Astrocyte (in vitro differentiated cells and primary cell): ENCODE results near the gene USP48. TPM values are rescaled to one million over a fixed set of nuclear protein-coding genes. Genes with fewer than 3 reads are reported as not detected.

ENCODE experiments used
- DNase-seq: peaks from one replicate; pipeline ENCODE4 v3.0.0-alpha.2; 2010; ENCODE audit warnings: low read depth
- FAIRE-seq: peaks from 2 replicates; lab custom pipeline; 2011; peaks lifted over from hg19 to GRCh38; lab: Jason Lieb, UNC
- H2AFZ ChIP-seq: 2 replicates; pipeline ENCODE4 v1.6.0; 2012; ENCODE audit warnings: low read depth, low read length, inconsistent platforms
- H3K27ac ChIP-seq: 2 replicates; pipeline ENCODE4 v1.5.1; 2011; ENCODE audit warnings: low read depth, low read length, inconsistent platforms
- H3K27me3 ChIP-seq: 2 replicates; pipeline ENCODE4 v1.6.0; 2011; ENCODE audit warnings: low read length, inconsistent platforms; ENCODE audit not compliant: insufficient read depth
- H3K36me3 ChIP-seq: 2 replicates; pipeline ENCODE4 v1.5.1; 2011; ENCODE audit warnings: low read length, inconsistent platforms; ENCODE audit not compliant: insufficient read depth
- H3K4me1 ChIP-seq: 2 replicates; pipeline ENCODE4 v1.5.1; 2011; ENCODE audit warnings: low read length, inconsistent platforms; ENCODE audit not compliant: insufficient read depth
- H3K4me2 ChIP-seq: 2 replicates; pipeline ENCODE4 v1.6.0; 2012; ENCODE audit warnings: low read length, inconsistent platforms
- H3K4me3 ChIP-seq: 2 replicates; pipeline ENCODE4 v1.5.1; 2011; ENCODE audit warnings: low read depth, mild to moderate bottlenecking, low read length, inconsistent platforms; ENCODE audit not compliant: insufficient read depth
- H3K79me2 ChIP-seq: 2 replicates; pipeline ENCODE4 v1.6.0; 2012; ENCODE audit warnings: mild to moderate bottlenecking, low read length, inconsistent platforms; ENCODE audit not compliant: insufficient read depth
- H3K9ac ChIP-seq: 2 replicates; pipeline ENCODE4 v1.6.0; 2012; ENCODE audit warnings: mild to moderate bottlenecking, low read length, inconsistent platforms
- H3K9me3 ChIP-seq: 2 replicates; pipeline ENCODE4 v1.5.1; 2012; ENCODE audit warnings: low read depth, mild to moderate bottlenecking, low read length, inconsistent platforms; ENCODE audit not compliant: insufficient read depth
- H4K20me1 ChIP-seq: 2 replicates; pipeline ENCODE4 v1.6.0; 2012; ENCODE audit warnings: low read length, inconsistent platforms; ENCODE audit not compliant: insufficient read depth
- H3K27ac Mint-ChIP-seq: one replicate; pipeline ENCODE4 v1.8.0; 2021; ENCODE audit warnings: mild to moderate bottlenecking, mixed read lengths; ENCODE audit not compliant: unreplicated experiment
- H3K27me3 Mint-ChIP-seq: one replicate; pipeline ENCODE4 v1.8.0; 2021; ENCODE audit warnings: low read depth, mixed read lengths; ENCODE audit not compliant: unreplicated experiment
- H3K36me3 Mint-ChIP-seq: one replicate; pipeline ENCODE4 v1.8.0; 2021; ENCODE audit warnings: low read depth, mixed read lengths; ENCODE audit not compliant: unreplicated experiment
- H3K4me1 Mint-ChIP-seq: one replicate; pipeline ENCODE4 v1.8.0; 2021; ENCODE audit warnings: low read depth, mixed read lengths; ENCODE audit not compliant: unreplicated experiment
- H3K4me3 Mint-ChIP-seq: one replicate; pipeline ENCODE4 v1.8.0; 2021; ENCODE audit warnings: mild to moderate bottlenecking, moderate library complexity, mixed read lengths; ENCODE audit not compliant: unreplicated experiment
- H3K9me3 Mint-ChIP-seq: one replicate; pipeline ENCODE4 v1.8.0; 2021; ENCODE audit warnings: mild to moderate bottlenecking, mixed read lengths; ENCODE audit not compliant: unreplicated experiment
- CTCF ChIP-seq: IDR thresholded peaks from 2 replicates; pipeline ENCODE4 v1.5.1; 2011; ENCODE audit warnings: low read depth, mild to moderate bottlenecking, inconsistent platforms, low read length, moderate library complexity; ENCODE audit not compliant: insufficient read depth
- EZH2 ChIP-seq: IDR thresholded peaks from 2 replicates; pipeline ENCODE4 v1.6.1; 2012; ENCODE audit warnings: mild to moderate bottlenecking, low read length, inconsistent platforms; ENCODE audit not compliant: insufficient read depth
- total RNA-seq: library from RNA; stranded (reverse); gene quantifications from 2 replicates; pipeline ENCODE4 v1.2.1, GENCODE V29; 2021

USP48 gene
- total RNA-seq, 1 donor from 2014 or later = 85.7 TPM

DNA sequence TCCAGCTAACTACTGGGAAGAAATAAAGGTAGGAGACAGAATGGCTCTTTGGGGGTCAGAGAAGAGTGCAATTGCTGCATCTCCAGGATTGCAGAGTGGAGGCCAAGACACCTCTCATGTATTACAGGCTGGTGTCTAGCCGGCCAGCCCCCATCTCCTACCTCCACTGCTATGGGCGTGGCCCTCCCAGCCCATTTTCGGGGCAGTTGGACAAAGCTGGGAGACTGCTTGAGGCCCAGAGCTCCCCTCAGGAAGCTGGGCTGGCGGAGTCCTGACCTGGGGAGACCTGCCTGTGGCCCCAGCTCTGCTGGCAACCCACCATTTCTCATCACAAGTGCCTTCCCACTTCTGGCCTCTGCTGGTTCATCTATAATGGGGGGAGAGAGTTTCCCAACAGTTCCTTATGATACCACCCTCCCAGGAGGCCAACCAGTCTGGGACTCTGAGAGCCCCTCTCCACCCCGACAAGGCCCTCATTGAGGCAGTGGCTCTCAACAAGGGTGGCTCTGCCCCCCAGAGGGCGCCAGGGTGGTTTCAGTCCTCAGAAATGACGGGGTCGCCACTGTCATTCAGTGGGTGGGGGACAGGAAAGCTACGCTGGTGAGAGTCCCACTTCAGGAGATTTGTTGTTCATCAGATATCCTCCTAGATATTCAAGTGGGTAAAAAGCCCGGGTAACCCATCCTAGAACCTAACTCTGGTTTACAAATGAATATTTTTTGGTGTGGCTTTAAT, 125.3 kb downstream of the USP48 start:
- Histone ChIP-seq H3K79me2 (no peaks in the 10 kb centered on the region), H3K27me3 (peaks cover 23% of the 10 kb centered on the region), H3K9me3 (no peaks in the 10 kb centered on the region), H2AFZ (no peak overlapping the region), H3K4me3 (no peak overlapping the region), H3K27ac (no peak overlapping the region), H4K20me1 (peaks cover 9% of the 10 kb centered on the region), H3K4me1 (no peaks in the 10 kb centered on the region), H3K4me2 (no peak overlapping the region), H3K36me3 (no peaks in the 10 kb centered on the region), H3K9ac (no peak overlapping the region)
- H3K9me3 Mint-ChIP-seq = no peaks in the 10 kb centered on the region
- TF ChIP-seq EZH2 = no peak
- TF ChIP-seq CTCF = no peak
- FAIRE-seq (no peak), DNase-seq (no peak)
- H3K27ac Mint-ChIP-seq = no peak overlapping the region
- H3K4me3 Mint-ChIP-seq = no peak overlapping the region
- H3K4me1 Mint-ChIP-seq = peaks cover 1% of the 10 kb centered on the region
- peaks cover 33% of the 10 kb centered on the region for H3K27me3 Mint-ChIP-seq
- H3K36me3 Mint-ChIP-seq = no peaks in the 10 kb centered on the region

DNA sequence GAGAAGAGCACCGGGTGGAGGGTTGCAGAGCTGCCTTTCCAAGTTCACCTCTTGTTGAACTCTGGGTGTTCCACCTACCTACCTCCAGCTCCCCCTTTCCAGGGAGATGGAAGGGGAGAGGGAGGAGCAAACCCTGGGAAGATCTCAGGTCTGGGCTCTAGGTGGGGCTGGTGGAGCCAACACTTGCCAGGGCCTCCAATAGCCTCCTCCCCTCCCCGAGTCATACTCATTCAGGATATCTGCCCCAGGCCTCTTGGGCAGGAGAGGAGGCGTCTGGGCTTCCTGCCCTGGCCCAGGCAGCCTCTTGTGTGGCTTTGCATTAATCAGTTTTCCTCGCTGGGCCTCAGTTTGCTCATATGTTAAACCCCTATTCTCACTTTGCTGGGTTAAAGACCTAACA, 127.2 kb downstream of the USP48 start:
- no peak overlapping the region for H3K4me2 ChIP-seq
- H3K27me3 ChIP-seq = peaks cover 26% of the 10 kb centered on the region
- H3K9me3 Mint-ChIP-seq = no peaks in the 10 kb centered on the region
- peaks cover 5% of the 10 kb centered on the region for H3K4me1 ChIP-seq
- DNase-seq (no peak), FAIRE-seq (no peak)
- H3K27me3 Mint-ChIP-seq = peaks cover 27% of the 10 kb centered on the region
- no peaks in the 10 kb centered on the region for H3K9me3 ChIP-seq
- no peak overlapping the region for H3K4me3 Mint-ChIP-seq
- H3K79me2 ChIP-seq = no peaks in the 10 kb centered on the region
- H3K27ac Mint-ChIP-seq = peak overlapping the region; percentile 18
- H3K4me3 ChIP-seq = no peak overlapping the region
- H3K9ac ChIP-seq = no peak overlapping the region
- no peaks in the 10 kb centered on the region for H3K36me3 Mint-ChIP-seq
- no peak overlapping the region for H3K27ac ChIP-seq
- no peak overlapping the region for H2AFZ ChIP-seq
- TF ChIP-seq CTCF = no peak
- no peak for TF ChIP-seq EZH2
- H4K20me1 ChIP-seq = peaks cover 9% of the 10 kb centered on the region
- no peaks in the 10 kb centered on the region for H3K36me3 ChIP-seq
- peaks cover 7% of the 10 kb centered on the region for H3K4me1 Mint-ChIP-seq

DNA sequence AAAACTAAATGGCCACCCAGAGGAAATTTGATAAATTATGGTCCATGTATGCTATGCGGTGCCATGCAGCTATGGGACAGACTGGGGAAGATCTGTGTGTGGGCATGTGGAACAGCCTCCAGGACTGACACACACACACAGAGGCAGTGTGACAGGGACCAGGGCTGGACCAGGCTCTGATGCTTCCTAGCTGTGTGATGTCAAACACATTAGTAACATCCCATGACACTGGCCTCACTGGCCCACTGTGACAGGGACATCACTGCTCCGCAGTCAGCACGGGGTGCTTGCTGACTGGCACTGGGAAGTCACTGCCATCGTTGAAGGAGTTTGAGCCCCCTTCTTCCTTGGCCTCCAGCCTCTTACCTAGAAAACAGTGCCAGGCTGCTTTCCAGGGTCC, 127.7 kb downstream of the USP48 start:
- TF ChIP-seq EZH2 = no peak
- TF ChIP-seq CTCF = no peak
- no peak overlapping the region for H3K27ac Mint-ChIP-seq
- DNase-seq = no peak

More for the DNA sequence above, 127.7 kb downstream of the USP48 start:
- H3K4me1 ChIP-seq = peaks cover 5% of the 10 kb centered on the region
- no peak overlapping the region for H3K4me3 ChIP-seq
- Mint-ChIP-seq H3K4me3 (no peak overlapping the region), H3K9me3 (no peaks in the 10 kb centered on the region), H3K27me3 (peaks cover 25% of the 10 kb centered on the region), H3K4me1 (peaks cover 7% of the 10 kb centered on the region), H3K36me3 (no peaks in the 10 kb centered on the region)
- FAIRE-seq = no peak
- H3K27me3 ChIP-seq = peaks cover 26% of the 10 kb centered on the region
- H3K36me3 ChIP-seq = no peaks in the 10 kb centered on the region
- no peaks in the 10 kb centered on the region for H3K79me2 ChIP-seq
- H3K27ac ChIP-seq = no peak overlapping the region
- no peak overlapping the region for H3K4me2 ChIP-seq
- H4K20me1 ChIP-seq = peaks cover 9% of the 10 kb centered on the region
- no peaks in the 10 kb centered on the region for H3K9me3 ChIP-seq
- no peak overlapping the region for H2AFZ ChIP-seq
- H3K9ac ChIP-seq = no peak overlapping the region
